RWPE2 (cell line): ENCODE results near the gene NMNAT3.
"Not testable (repeated sequence)": the region's sequence is repeated elsewhere in the genome, so short reads cannot be mapped to it uniquely, and the experiment has no call there.

Experiments
- ATAC-seq: fragments of 200-7000 bp; cut with Tn5 transposase; 3 replicates; pipeline ENCODE4 v1.9.1; 2021; ENCODE audit warnings: low read depth
- DNase-seq: peaks from one replicate; pipeline ENCODE4 v3.0.0-alpha.2; 2020; ENCODE audit warnings: low spot score
- H3K27ac ChIP-seq: fragments of 450-650 bp; 2 replicates; pipeline ENCODE4 v1.5.1; 2017; ENCODE audit warnings: mild to moderate bottlenecking; ENCODE audit not compliant: poor library complexity, severe bottlenecking
- H3K27me3 ChIP-seq: fragments of 250-450 bp; sonication (Bioruptor Pico); 2 replicates; pipeline ENCODE4 v1.5.1; 2021; ENCODE audit warnings: mild to moderate bottlenecking, moderate library complexity; ENCODE audit not compliant: insufficient read depth, poor library complexity, severe bottlenecking
- H3K36me3 ChIP-seq: fragments of 250-450 bp; sonication (Bioruptor Pico); 2 replicates; pipeline ENCODE4 v1.5.1; 2020; ENCODE audit warnings: low read depth, mild to moderate bottlenecking, moderate library complexity
- H3K4me1 ChIP-seq: fragments of 250-450 bp; sonication (Bioruptor Pico); 2 replicates; pipeline ENCODE4 v1.5.1; 2021; ENCODE audit warnings: mild to moderate bottlenecking, moderate library complexity; ENCODE audit not compliant: insufficient read depth, poor library complexity, severe bottlenecking
- H3K4me3 ChIP-seq: fragments of 250-450 bp; sonication (Bioruptor Pico); 2 replicates; pipeline ENCODE4 v1.5.1; 2021; ENCODE audit warnings: mild to moderate bottlenecking, moderate library complexity; ENCODE audit not compliant: severe bottlenecking
- H3K9me3 ChIP-seq: fragments of 250-450 bp; sonication (Bioruptor Pico); 2 replicates; pipeline ENCODE4 v1.5.1; 2021; ENCODE audit warnings: mild to moderate bottlenecking, moderate library complexity; ENCODE audit not compliant: severe bottlenecking
- CTCF ChIP-seq: fragments of 450-650 bp; IDR thresholded peaks from one replicate; pipeline ENCODE4 v1.5.1; 2017; ENCODE audit warnings: mild to moderate bottlenecking, moderate library complexity; ENCODE audit not compliant: poor library complexity, severe bottlenecking

NMNAT3 gene

GRCh38 chr3:139597947-139598346 lies 79.8 kb downstream of the NMNAT3 start:
- H3K27ac ChIP-seq, result no peak overlapping the region
- no peaks in the 10 kb centered on the region for H3K9me3 ChIP-seq
- H3K36me3 ChIP-seq, result no peaks in the 10 kb centered on the region
- ATAC-seq (no peak), DNase-seq (no peak)
- H3K4me3 ChIP-seq, result no peak overlapping the region
- peaks cover 25% of the 10 kb centered on the region for H3K4me1 ChIP-seq
- no peak for TF ChIP-seq CTCF
- H3K27me3 ChIP-seq, result no peaks in the 10 kb centered on the region

GRCh38 chr3:139591186-139591585 lies 86.6 kb downstream of the NMNAT3 start:
- DNase-seq, H3K4me1 ChIP-seq, ATAC-seq, H3K27ac ChIP-seq, H3K36me3 ChIP-seq, H3K27me3 ChIP-seq, H3K9me3 ChIP-seq: not testable (repeated sequence)
- peak overlapping the region; percentile 21 for H3K4me3 ChIP-seq

GRCh38 chr3:139588450-139588849 lies 89.3 kb downstream of the NMNAT3 start:
- no peak for ATAC-seq

GRCh38 chr3:139587797-139588196 lies 90.0 kb downstream of the NMNAT3 start:
- no peaks in the 10 kb centered on the region for H3K36me3 ChIP-seq
- ATAC-seq (no peak), DNase-seq (no peak)
- no peak for TF ChIP-seq CTCF
- no peak overlapping the region for H3K4me3 ChIP-seq
- no peaks in the 10 kb centered on the region for H3K9me3 ChIP-seq
- H3K27me3 ChIP-seq, result no peaks in the 10 kb centered on the region
- H3K27ac ChIP-seq, result no peak overlapping the region
- peaks cover 6% of the 10 kb centered on the region for H3K4me1 ChIP-seq

More at GRCh38 chr3:139588450-139588849, 89.3 kb downstream of the NMNAT3 start:
- TF ChIP-seq CTCF, result peak; percentile 37
- H3K27me3 ChIP-seq, result no peaks in the 10 kb centered on the region
- no peak overlapping the region for H3K27ac ChIP-seq
- no peaks in the 10 kb centered on the region for H3K36me3 ChIP-seq
- DNase-seq, result no peak
- H3K9me3 ChIP-seq, result no peaks in the 10 kb centered on the region
- H3K4me1 ChIP-seq, result peaks cover 6% of the 10 kb centered on the region
- no peak overlapping the region for H3K4me3 ChIP-seq

GRCh38 chr3:139586420-139587017 lies 91.3 kb downstream of the NMNAT3 start:
- ATAC-seq, result no peak
- peaks cover 6% of the 10 kb centered on the region for H3K4me1 ChIP-seq
- no peak for TF ChIP-seq CTCF
- DNase-seq, result no peak
- H3K27ac ChIP-seq, result no peak overlapping the region
- H3K4me3 ChIP-seq, result no peak overlapping the region
- no peaks in the 10 kb centered on the region for H3K36me3 ChIP-seq
- no peaks in the 10 kb centered on the region for H3K27me3 ChIP-seq
- H3K9me3 ChIP-seq, result no peaks in the 10 kb centered on the region
